ENCODE data around the gene OR51E1. TPM values are rescaled to one million over a fixed set of nuclear protein-coding genes. Genes with fewer than 3 reads are reported as not detected.

OR51E1 gene
- total and polyA plus RNA-seq, 7 experiments from 2014 or later, result not detected

DNA sequence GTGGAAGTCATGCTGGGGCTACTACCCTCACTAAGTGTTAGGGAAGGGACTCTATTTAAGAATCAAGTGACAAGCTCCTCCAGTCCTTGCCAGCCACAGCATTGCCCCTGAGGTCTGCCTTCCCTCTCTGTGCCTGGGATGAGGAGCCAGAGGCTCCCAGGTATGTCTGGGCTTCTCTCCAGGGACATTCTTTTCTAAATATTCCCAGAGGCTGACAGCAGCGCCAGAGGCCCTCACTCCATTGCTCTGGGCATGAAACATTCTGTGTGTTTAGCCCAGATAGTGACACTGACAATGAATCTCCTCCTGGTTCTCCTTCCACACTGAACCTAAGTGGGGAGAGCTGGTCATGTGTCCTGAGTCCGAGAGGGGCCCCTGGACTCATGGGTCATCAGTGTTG is 2.2 kb downstream of the OR51E1 start:
- no peak for ATAC-seq
- Mint-ChIP-seq H3K9me3 (no peaks in the 10 kb centered on the region), H3K27ac (no peak overlapping the region), H3K4me1 (peaks cover 0 to 2% (median 0%) of the 10 kb centered on the region in 7 donors), H3K36me3 (no peaks in the 10 kb centered on the region), H3K27me3 (peaks cover 5 to 29% (median 14%) of the 10 kb centered on the region in 5 donors), H3K4me3 (no peak overlapping the region)
- Histone ChIP-seq H3K4me1 (ENCODE audit: control insufficient read depth in 2 of 2, insufficient read depth in 2 of 2, low read length in 2 of 2) (no peaks in the 10 kb centered on the region), H3K4me3 (ENCODE audit: low read length) (no peak overlapping the region), H3K9me3 (ENCODE audit: control insufficient read depth in 2 of 3, low read length in 3 of 3) (no peaks in the 10 kb centered on the region), H3K36me3 (ENCODE audit: control insufficient read depth in 2 of 3, insufficient read depth in 3 of 3, low read length in 3 of 3) (no peaks in the 10 kb centered on the region), H3K27me3 (ENCODE audit: control insufficient read depth in 2 of 2, insufficient read depth in 2 of 2, low read length in 2 of 2) (no peaks in the 10 kb centered on the region), H3K27ac (ENCODE audit: low read depth, low read length) (no peak overlapping the region)
- POLR2A ChIA-PET, result no interaction called here
- CTCF ChIA-PET, result no interaction called here
- DNase-seq, result no peak
- intact Hi-C loops (cut with micrococcal nuclease), result no loop called here

DNA sequence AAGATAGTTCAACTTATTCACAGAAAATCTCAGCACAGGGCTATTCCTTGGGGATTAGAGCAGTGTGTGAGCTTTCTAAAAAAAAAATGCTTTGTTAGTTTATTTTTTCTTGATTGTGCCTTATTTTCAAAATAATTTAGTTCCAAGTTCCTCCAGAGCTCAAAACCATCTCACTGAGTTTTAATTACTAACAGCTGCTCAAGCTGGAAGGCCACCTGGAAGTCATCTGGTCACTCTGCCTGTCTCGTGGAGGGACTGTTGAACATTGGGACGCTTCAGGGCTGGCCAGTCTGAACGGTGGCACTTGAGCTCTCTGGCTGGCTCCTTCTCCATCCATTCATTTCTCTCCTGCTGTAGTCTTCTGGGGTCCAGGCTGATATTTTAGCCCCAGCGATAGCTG is 4.0 kb downstream of the OR51E1 start:
- ChIA-PET CTCF (interaction anchor here (1.1 kb wide), 1 partner anchor 10 kb away, joined by 3 read pairs; the partner anchor contains the start of gene OR51D1), POLR2A (interaction anchor here (0.6 kb wide), 1 partner anchor 13 kb away, joined by 3 read pairs; no protein-coding TSS in a partner anchor)
- Mint-ChIP-seq H3K27ac (no peak overlapping the region), H3K4me3 (no peak overlapping the region), H3K4me1 (peaks cover 0 to 2% (median 0%) of the 10 kb centered on the region in 7 donors), H3K27me3 (peaks cover 4 to 18% (median 11%) of the 10 kb centered on the region in 5 donors), H3K9me3 (no peaks in the 10 kb centered on the region), H3K36me3 (no peaks in the 10 kb centered on the region)
- DNase-seq (no peak), ATAC-seq (no peak)
- Histone ChIP-seq H3K36me3 (ENCODE audit: control insufficient read depth in 2 of 3, insufficient read depth in 3 of 3, low read length in 3 of 3) (no peaks in the 10 kb centered on the region), H3K4me1 (ENCODE audit: control insufficient read depth in 2 of 2, insufficient read depth in 2 of 2, low read length in 2 of 2) (no peaks in the 10 kb centered on the region), H3K27me3 (ENCODE audit: control insufficient read depth in 2 of 2, insufficient read depth in 2 of 2, low read length in 2 of 2) (no peaks in the 10 kb centered on the region), H3K4me3 (ENCODE audit: low read length) (no peak overlapping the region), H3K9me3 (ENCODE audit: control insufficient read depth in 2 of 3, low read length in 3 of 3) (no peaks in the 10 kb centered on the region), H3K27ac (ENCODE audit: low read depth, low read length) (no peak overlapping the region)
- intact Hi-C loops (cut with micrococcal nuclease), result no loop called here

DNA sequence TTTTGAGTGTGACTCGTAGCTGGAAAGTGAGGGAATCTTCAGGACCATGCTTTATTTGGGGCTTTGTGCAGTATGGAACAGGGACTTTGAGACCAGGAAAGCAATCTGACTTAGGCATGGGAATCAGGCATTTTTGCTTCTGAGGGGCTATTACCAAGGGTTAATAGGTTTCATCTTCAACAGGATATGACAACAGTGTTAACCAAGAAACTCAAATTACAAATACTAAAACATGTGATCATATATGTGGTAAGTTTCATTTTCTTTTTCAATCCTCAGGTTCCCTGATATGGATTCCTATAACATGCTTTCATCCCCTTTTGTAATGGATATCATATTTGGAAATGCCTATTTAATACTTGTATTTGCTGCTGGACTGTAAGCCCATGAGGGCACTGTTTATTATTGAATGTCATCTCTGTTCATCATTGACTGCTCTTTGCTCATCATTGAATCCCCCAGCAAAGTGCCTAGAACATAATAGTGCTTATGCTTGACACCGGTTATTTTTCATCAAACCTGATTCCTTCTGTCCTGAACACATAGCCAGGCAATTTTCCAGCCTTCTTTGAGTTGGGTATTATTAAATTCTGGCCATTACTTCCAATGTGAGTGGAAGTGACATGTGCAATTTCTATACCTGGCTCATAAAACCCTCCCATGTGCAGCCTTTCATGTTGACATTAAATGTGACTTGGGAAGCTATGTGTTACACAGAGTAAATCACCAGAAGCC is 11.0 kb downstream of the OR51E1 start:
- no peaks in the 10 kb centered on the region for H3K4me1 ChIP-seq (ENCODE audit: control insufficient read depth in 2 of 2, insufficient read depth in 2 of 2, low read length in 2 of 2)
- Mint-ChIP-seq H3K27me3 (peaks cover 4 to 17% (median 12%) of the 10 kb centered on the region in 5 donors), H3K9me3 (no peaks in the 10 kb centered on the region), H3K4me1 (no peaks in the 10 kb centered on the region), H3K27ac (no peak overlapping the region), H3K36me3 (no peaks in the 10 kb centered on the region), H3K4me3 (no peak overlapping the region)
- H3K4me3 ChIP-seq (ENCODE audit: low read length), result no peak overlapping the region
- no peaks in the 10 kb centered on the region for H3K27me3 ChIP-seq (ENCODE audit: control insufficient read depth in 2 of 2, insufficient read depth in 2 of 2, low read length in 2 of 2)
- ATAC-seq (no peak), DNase-seq (no peak)
- H3K9me3 ChIP-seq (ENCODE audit: control insufficient read depth in 2 of 3, low read length in 3 of 3), result no peaks in the 10 kb centered on the region
- no peaks in the 10 kb centered on the region for H3K36me3 ChIP-seq (ENCODE audit: control insufficient read depth in 2 of 3, insufficient read depth in 3 of 3, low read length in 3 of 3)
- POLR2A ChIA-PET, result no interaction called here
- H3K27ac ChIP-seq (ENCODE audit: low read depth, low read length), result no peak overlapping the region
- CTCF ChIA-PET, result no interaction called here
- intact Hi-C loops (cut with micrococcal nuclease), result no loop called here

DNA sequence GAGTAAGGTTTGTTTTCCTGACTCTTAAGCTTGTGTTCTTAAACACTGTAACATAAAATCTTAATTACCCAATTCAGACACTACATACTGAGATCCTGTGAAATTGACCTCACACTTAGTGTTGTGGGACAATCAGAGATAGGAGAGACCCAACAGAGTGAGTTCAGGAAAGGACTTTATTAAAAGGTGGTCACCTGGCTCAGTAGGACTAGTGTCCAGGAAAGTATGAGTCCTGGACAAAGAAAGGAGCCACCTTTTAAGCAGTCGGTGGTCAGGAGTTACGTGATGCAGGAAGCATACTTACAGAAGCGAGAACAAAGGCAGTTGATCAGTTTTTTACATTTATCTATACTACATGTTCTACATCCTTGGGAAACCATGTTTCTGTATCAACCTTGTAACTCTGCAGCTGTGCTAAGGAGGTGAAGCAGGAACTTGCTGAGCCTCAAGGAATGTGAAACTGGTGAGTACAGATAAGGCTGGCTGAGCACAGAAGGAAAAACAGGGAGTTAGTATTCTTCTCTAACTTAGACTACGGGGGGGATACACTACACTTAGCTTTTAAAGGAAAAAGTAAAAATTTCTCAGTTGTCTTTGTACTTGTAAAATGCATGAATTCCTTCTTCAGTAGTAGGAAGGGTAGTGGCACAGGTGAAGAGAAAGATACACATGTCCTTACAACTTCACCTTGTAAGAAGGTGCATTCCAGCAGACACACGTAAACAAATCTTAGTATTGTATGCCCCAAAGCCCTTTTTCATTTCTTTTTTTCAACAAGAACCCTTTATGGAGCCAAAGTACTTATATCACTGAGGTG is 15.1 kb downstream of the OR51E1 start:
- H3K4me3 Mint-ChIP-seq, result no peak overlapping the region

DNA sequence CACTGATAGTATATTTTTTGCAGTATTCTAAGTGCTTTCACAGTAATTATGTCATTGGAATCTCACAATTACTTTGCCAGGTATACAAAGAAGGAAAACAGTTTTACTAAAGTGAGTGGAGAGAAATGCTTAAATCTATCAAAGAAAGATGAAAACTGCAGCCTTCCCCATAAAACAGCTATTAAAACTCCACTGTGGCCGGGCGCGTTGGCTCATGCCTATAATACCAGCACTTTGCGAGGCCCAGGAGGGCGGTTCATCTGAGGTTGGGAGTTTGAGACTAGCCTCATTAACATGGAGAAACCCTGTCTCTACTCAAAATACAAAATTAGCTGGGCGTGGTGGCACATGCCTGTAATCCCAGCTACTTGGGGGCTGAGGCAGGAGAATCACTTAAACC is 19.1 kb downstream of the OR51E1 start:
- intact Hi-C loops (cut with micrococcal nuclease), result no loop called here
- Histone ChIP-seq H3K36me3 (ENCODE audit: control insufficient read depth in 2 of 3, insufficient read depth in 3 of 3, low read length in 3 of 3) (no peaks in the 10 kb centered on the region), H3K9me3 (ENCODE audit: control insufficient read depth in 2 of 3, low read length in 3 of 3) (no peaks in the 10 kb centered on the region), H3K27ac (ENCODE audit: low read depth, low read length) (no peak overlapping the region), H3K27me3 (ENCODE audit: control insufficient read depth in 2 of 2, insufficient read depth in 2 of 2, low read length in 2 of 2) (no peaks in the 10 kb centered on the region), H3K4me1 (ENCODE audit: control insufficient read depth in 2 of 2, insufficient read depth in 2 of 2, low read length in 2 of 2) (no peaks in the 10 kb centered on the region), H3K4me3 (ENCODE audit: low read length) (no peak overlapping the region)
- H3K27ac Mint-ChIP-seq, result no peak overlapping the region
- H3K4me3 Mint-ChIP-seq, result no peak overlapping the region
- ATAC-seq, result no peak
- ChIA-PET CTCF (no interaction called here), POLR2A (no interaction called here)
- peaks cover 16 to 30% (median 25%) of the 10 kb centered on the region in 5 donors for H3K27me3 Mint-ChIP-seq
- no peaks in the 10 kb centered on the region for H3K4me1 Mint-ChIP-seq
- no peak for DNase-seq
- H3K36me3 Mint-ChIP-seq, result peaks cover 0 to 5% (median 0%) of the 10 kb centered on the region in 5 donors
- H3K9me3 Mint-ChIP-seq, result no peaks in the 10 kb centered on the region

More for the DNA sequence above, 15.1 kb downstream of the OR51E1 start:
- DNase-seq (no peak), ATAC-seq (no peak)
- Mint-ChIP-seq H3K4me1 (no peaks in the 10 kb centered on the region), H3K27me3 (peaks cover 20 to 25% (median 22%) of the 10 kb centered on the region in 5 donors), H3K36me3 (peaks cover 0 to 5% (median 0%) of the 10 kb centered on the region in 5 donors), H3K9me3 (no peaks in the 10 kb centered on the region), H3K27ac (no peak overlapping the region)
- ChIA-PET CTCF (no interaction called here), POLR2A (no interaction called here)
- Histone ChIP-seq H3K27ac (ENCODE audit: low read depth, low read length) (no peak overlapping the region), H3K9me3 (ENCODE audit: control insufficient read depth in 2 of 3, low read length in 3 of 3) (no peaks in the 10 kb centered on the region), H3K27me3 (ENCODE audit: control insufficient read depth in 2 of 2, insufficient read depth in 2 of 2, low read length in 2 of 2) (no peaks in the 10 kb centered on the region), H3K36me3 (ENCODE audit: control insufficient read depth in 2 of 3, insufficient read depth in 3 of 3, low read length in 3 of 3) (no peaks in the 10 kb centered on the region), H3K4me3 (ENCODE audit: low read length) (no peak overlapping the region), H3K4me1 (ENCODE audit: control insufficient read depth in 2 of 2, insufficient read depth in 2 of 2, low read length in 2 of 2) (no peaks in the 10 kb centered on the region)
- intact Hi-C loops (cut with micrococcal nuclease), result no loop called here

DNA sequence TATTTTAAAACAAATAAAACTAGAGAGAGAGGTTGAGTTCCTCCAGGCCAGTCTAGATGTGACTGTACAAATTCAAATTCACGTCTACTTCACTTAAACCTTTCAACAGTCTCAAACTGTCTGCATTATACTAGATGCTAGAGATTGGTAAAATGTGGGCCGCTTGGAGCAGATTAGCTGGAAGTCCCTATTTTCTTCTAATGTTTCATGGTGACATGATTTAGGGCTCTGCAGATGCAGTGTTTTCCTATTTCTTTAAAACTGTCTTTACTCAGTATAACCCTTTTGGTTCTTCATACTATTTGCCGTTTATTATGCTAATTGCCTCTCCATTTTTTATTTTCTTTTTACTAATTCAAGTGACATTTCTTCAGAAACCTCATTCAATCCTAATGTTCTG is 20.4 kb downstream of the OR51E1 start:
- no peaks in the 10 kb centered on the region for H3K4me1 Mint-ChIP-seq

More for the DNA sequence above, 20.4 kb downstream of the OR51E1 start:
- Mint-ChIP-seq H3K36me3 (peaks cover 0 to 5% (median 0%) of the 10 kb centered on the region in 5 donors), H3K27me3 (peaks cover 16 to 29% (median 22%) of the 10 kb centered on the region in 5 donors), H3K9me3 (no peaks in the 10 kb centered on the region), H3K4me3 (no peak overlapping the region), H3K27ac (no peak overlapping the region)
- ATAC-seq (no peak), DNase-seq (no peak)
- Histone ChIP-seq H3K4me3 (ENCODE audit: low read length) (no peak overlapping the region), H3K4me1 (ENCODE audit: control insufficient read depth in 2 of 2, insufficient read depth in 2 of 2, low read length in 2 of 2) (no peaks in the 10 kb centered on the region), H3K36me3 (ENCODE audit: control insufficient read depth in 2 of 3, insufficient read depth in 3 of 3, low read length in 3 of 3) (no peaks in the 10 kb centered on the region), H3K9me3 (ENCODE audit: control insufficient read depth in 2 of 3, low read length in 3 of 3) (no peaks in the 10 kb centered on the region), H3K27me3 (ENCODE audit: control insufficient read depth in 2 of 2, insufficient read depth in 2 of 2, low read length in 2 of 2) (no peaks in the 10 kb centered on the region), H3K27ac (ENCODE audit: low read depth, low read length) (no peak overlapping the region)
- intact Hi-C loops (cut with micrococcal nuclease), result no loop called here
- CTCF ChIA-PET, result no interaction called here
- POLR2A ChIA-PET, result no interaction called here
